ENCODE data around the gene TPM3.

GRCh38 chr1:154239491-154239890 is 47.6 kb upstream of the TPM3 start:
- TF ChIP-seq CTCF (IDR thresholded peaks at IDR 0.05) = no peak
- no peak for TF ChIP-seq POLR2A (IDR thresholded peaks at IDR 0.05)
